Chondrocyte (in vitro differentiated cells): ENCODE results near the gene NTN5. TPM values are rescaled to one million over a fixed set of nuclear protein-coding genes. Genes with fewer than 3 reads are reported as not detected.

ENCODE experiments used
- DNase-seq: peaks from one replicate; pipeline ENCODE4 v3.0.0; 2021; ENCODE audit warnings: mixed read lengths, low spot score
- H3K27ac Mint-ChIP-seq: one replicate; pipeline ENCODE4 v1.8.0; 2021; ENCODE audit warnings: mild to moderate bottlenecking, moderate library complexity, mixed read lengths; ENCODE audit not compliant: unreplicated experiment
- H3K27me3 Mint-ChIP-seq: 2 replicates; pipeline ENCODE4 v1.8.0; 2021; ENCODE audit warnings: low read depth, mixed read lengths
- H3K36me3 Mint-ChIP-seq: 2 replicates; pipeline ENCODE4 v1.8.0; 2021; ENCODE audit warnings: low read depth, mixed read lengths
- H3K4me1 Mint-ChIP-seq: 2 replicates; pipeline ENCODE4 v1.8.0; 2021; ENCODE audit warnings: low read depth, mild to moderate bottlenecking, mixed read lengths
- H3K4me3 Mint-ChIP-seq: one replicate; pipeline ENCODE4 v1.8.0; 2021; ENCODE audit warnings: mild to moderate bottlenecking, moderate library complexity, mixed read lengths; ENCODE audit not compliant: unreplicated experiment
- H3K9me3 Mint-ChIP-seq: 2 replicates; pipeline ENCODE4 v1.8.0; 2021; ENCODE audit warnings: low read depth, mixed read lengths
- CTCF ChIP-seq: fragments of 200-600 bp; sonication (generic); IDR thresholded peaks from 2 replicates; pipeline ENCODE4 v1.5.0; 2021; ENCODE audit warnings: antibody characterized with exemption, mild to moderate bottlenecking, moderate library complexity
- total RNA-seq: library from RNA; stranded (reverse); gene quantifications from 3 replicates; pipeline ENCODE4 v1.2.1, GENCODE V29; 2021

NTN5 gene
- total RNA-seq, 1 donor from 2014 or later, result 0.97 TPM

- Mint-ChIP-seq H3K4me1 (peaks cover 41% of the 10 kb centered on the region), H3K9me3 (no peaks in the 10 kb centered on the region), H3K36me3 (no peaks in the 10 kb centered on the region), H3K4me3 (peak overlapping the region; percentile 94), H3K27ac (peak overlapping the region; percentile 100), H3K27me3 (no peaks in the 10 kb centered on the region)
- TF ChIP-seq CTCF, result peak; percentile 58
- no peak for DNase-seq
These were observed 34.6 kb downstream of the NTN5 start for GRCh38 chr19:48637948-48638830.

GRCh38 chr19:48637449-48637947 lies 35.3 kb downstream of the NTN5 start:
- H3K36me3 Mint-ChIP-seq, result no peaks in the 10 kb centered on the region
- peak; percentile 99 for DNase-seq
- no peak for TF ChIP-seq CTCF
- H3K9me3 Mint-ChIP-seq, result no peaks in the 10 kb centered on the region
- peak overlapping the region; percentile 94 for H3K4me3 Mint-ChIP-seq
- H3K27me3 Mint-ChIP-seq, result no peaks in the 10 kb centered on the region
- peak overlapping the region; percentile 100 for H3K27ac Mint-ChIP-seq
- peaks cover 43% of the 10 kb centered on the region for H3K4me1 Mint-ChIP-seq

GRCh38 chr19:48636859-48637448 lies 35.9 kb downstream of the NTN5 start, which contains the start of gene DBP:
Gene DBP, minus strand, starts transcription at chr19:48637379. Its CDS starts 385 bp downstream, at chr19:48636994.
- no peak for DNase-seq
- H3K9me3 Mint-ChIP-seq, result no peaks in the 10 kb centered on the region
- no peaks in the 10 kb centered on the region for H3K36me3 Mint-ChIP-seq
- H3K27me3 Mint-ChIP-seq, result no peaks in the 10 kb centered on the region
- H3K27ac Mint-ChIP-seq, result peak within 1 kb of the TSS; percentile 100
- H3K4me3 Mint-ChIP-seq, result peak within 1 kb of the TSS; percentile 94
- H3K4me1 Mint-ChIP-seq, result peaks cover 45% of the 10 kb centered on the region
- no peak for TF ChIP-seq CTCF

- Mint-ChIP-seq H3K4me3 (peak overlapping the region; percentile 70), H3K27ac (no peak overlapping the region), H3K27me3 (no peaks in the 10 kb centered on the region), H3K4me1 (peaks cover 45% of the 10 kb centered on the region), H3K36me3 (no peaks in the 10 kb centered on the region), H3K9me3 (no peaks in the 10 kb centered on the region)
- no peak for DNase-seq
- TF ChIP-seq CTCF, result no peak
These were observed 36.6 kb downstream of the NTN5 start for GRCh38 chr19:48635966-48636858.
